ENCODE measurements around the gene BOK.
"Not testable (repeated sequence)": the region's sequence is repeated elsewhere in the genome, so short reads cannot be mapped to it uniquely, and the experiment has no call there.

The BOK gene

DNA sequence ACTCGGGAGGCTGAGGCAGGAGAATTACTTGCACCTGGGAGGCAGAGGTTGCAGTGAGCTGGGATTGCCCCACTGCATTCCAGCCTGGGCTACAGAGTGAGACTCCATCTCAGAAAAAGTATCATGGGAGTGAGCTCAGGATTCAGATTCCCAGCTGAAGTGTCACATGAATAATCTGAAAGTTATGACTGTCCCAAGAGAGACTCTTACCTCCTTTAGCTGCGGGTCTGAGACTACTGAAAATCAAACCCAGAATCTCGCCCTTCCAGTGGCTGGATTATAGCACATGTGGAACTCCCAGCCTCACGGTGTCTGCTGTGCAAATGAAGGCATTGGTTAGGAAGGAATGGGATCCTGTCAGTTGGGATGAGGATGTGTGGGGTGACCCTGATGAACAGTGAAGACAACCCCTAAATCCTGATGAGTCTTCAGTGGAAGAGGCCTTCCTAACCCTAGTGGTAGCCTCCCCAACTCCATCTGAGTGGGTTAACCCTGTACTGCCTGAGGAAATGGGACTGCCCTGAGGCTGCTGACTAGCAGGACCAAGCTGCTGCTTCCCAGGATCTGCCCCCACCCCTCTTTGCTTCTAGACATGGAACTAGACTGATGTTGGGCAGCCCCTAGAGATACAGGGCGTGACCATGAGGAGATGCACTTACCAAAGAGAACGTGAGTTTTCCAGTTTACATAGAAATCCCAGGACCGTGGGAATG lies 16.5 kb downstream of the BOK start:
- no peak for DNase-seq

DNA sequence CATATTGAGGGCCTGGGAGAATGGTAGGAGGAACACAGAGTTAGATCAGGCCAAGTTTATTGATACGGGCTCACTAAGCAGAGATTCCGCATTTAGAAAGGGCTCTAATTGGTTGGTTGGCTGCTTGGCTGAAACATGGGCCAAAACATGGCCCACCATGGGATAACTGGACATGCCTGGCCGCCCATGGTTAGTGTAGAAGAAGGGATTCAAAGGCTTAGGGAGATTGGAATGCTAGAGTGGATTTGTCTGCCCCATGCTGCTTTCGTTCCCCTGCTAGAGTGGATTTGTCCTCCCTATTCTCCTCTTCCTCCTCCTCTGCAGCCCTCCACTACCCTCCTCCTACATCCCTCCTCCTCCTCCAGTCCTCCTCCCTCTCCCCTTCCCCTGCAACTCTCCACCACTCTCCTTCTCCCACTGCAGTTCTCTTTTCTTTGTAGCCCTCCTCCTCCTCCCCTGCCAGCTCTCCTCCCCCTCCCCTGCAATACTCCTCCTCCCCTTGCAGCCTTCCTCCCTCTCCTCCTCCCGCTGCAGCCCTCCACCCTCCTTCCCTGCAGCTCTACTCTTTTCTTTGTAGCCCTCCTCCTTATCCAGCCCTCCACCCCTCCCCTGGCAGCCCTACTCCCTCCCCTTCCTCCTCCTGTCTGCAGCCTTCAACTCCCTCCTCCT lies 17.2 kb downstream of the BOK start:
- no peak for DNase-seq

GRCh38 chr2:241576293-241576654 lies 17.7 kb downstream of the BOK start:
- DNase-seq: no peak

GRCh38 chr2:241577413-241578122 lies 19.0 kb downstream of the BOK start:
- no peak for DNase-seq

- no peak for DNase-seq
These were observed 20.7 kb downstream of the BOK start for GRCh38 chr2:241579281-241579680.

DNA sequence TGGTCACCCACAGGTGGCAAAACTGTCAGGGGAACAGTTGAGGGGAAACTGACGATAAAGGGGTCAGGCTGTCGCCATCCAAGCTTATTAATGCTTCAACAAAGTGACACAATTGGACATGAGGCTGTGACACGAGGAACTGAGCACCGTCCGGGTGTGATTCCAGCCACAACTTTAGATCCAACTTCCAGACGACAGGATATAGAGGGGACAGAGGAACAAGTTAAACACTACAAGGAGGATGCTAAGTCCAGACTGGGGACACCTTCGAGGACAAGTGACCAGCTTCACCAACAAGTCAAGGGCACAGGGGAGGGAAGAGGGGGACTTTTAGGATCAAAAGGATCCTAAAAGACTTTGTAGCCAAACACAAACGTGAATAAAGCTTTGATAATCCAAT lies 23.8 kb downstream of the BOK start:
- no peak for DNase-seq

- DNase-seq: no peak
These were observed 24.3 kb downstream of the BOK start for GRCh38 chr2:241582806-241583205.

GRCh38 chr2:241584436-241584835 lies 25.9 kb downstream of the BOK start:
- DNase-seq: no peak

GRCh38 chr2:241586564-241587264 lies 28.2 kb downstream of the BOK start:
- DNase-seq: no peak

GRCh38 chr2:241589863-241590262 lies 31.3 kb downstream of the BOK start:
- not testable (repeated sequence) for DNase-seq

GRCh38 chr2:241590496-241591455 lies 32.2 kb downstream of the BOK start:
- DNase-seq: not testable (repeated sequence)

DNA sequence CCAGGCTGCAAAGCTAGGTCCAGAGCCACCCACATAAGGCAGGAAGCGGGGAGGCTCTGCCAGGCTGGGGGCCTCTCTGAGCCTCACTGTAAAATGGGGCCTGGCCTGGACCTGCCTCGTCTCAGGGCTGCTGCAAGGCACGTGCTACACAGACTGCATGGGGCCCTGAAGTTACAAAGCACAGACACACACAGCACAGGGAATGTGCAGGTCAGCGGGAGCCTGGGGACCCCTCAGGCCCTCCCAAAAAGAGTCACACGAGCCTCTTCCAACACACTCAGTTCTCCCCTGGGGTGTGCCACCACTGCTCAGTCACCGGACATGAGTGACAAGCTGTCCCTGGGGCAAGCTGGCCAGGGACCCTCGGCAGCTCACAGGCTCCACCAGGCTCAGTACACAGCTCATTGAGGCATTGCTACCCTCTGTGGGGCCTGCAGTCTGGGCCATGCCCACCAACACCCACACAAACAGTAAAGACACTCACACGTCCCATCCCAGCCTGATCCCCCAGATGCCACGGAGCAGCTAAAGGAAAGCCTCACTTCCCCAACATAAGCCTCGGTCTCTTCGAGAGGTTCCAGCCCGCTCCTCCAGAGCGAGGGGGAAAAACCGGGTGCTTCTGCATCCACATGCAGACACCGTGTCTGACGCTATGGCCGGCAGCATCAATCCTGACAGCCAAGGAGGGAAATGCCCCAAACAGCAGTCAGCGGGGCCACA lies 33.7 kb downstream of the BOK start:
- DNase-seq: no peak

- no peak for DNase-seq
These were observed 34.7 kb downstream of the BOK start for GRCh38 chr2:241593271-241593670.

DNA sequence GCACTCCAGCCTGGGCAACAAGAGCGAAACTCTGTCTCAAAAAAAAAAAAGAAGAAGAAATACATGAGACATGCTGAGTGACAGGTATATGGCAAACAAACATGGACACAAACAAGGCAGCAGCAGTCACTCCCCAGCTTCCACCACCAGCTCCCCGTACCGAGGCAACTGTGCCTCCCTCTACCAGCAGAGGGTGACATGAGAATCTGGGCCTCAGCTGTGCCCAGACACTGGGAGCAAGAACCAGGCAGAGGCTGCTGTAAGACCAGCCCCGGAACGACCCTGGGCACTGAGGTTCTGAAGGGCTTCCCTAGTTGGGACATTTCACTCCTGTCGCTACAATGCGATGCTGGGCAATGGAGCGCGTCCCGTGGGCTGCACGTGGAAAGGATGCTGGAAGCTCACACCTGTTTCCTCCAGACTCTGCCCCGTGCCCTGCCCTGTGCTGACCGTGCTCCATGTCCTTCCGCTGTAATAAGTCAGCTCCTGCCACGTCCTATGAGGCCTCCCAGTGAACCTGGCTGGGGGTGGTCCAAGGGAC lies 37.1 kb downstream of the BOK start:
- DNase-seq: no peak

- no peak for DNase-seq
These were observed 39.0 kb downstream of the BOK start for GRCh38 chr2:241597561-241597960.

DNA sequence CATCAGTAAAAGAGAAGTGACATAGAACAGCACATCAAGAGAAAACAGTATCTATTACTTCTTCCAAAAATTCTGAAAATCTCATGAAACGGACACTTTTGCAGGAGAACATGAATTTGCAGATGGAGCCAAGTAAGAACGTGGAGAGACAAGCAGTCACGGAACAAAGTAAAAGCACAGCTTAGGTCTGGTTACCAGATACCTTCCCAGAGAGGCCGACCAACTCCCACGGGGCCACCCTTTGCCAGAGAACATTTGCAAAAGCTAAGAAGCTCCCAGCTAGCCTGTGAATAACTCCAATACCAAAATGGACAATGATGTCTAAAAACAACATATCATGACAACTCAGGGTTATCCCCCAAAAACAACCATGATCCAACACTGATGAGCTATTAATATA lies 39.5 kb downstream of the BOK start:
- no peak for DNase-seq

DNA sequence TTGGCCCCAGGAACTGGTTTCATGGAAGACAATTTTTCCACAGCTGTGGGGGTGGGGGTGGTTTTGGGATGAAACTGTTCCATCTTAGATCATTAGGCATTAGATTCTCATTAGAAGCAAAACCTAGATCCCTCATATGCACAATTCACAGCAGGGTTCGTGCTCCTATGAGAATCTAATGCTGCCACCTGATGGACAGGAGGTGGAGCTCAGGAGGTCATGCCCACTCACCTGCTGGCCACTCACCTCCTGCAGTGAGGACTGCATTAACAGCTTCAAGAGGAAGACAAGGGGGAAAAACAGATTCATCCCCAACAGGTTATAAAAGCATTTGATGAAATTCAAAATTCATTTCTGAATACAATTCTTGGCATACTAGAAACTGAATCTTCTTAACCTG lies 39.9 kb downstream of the BOK start:
- DNase-seq: no peak

GRCh38 chr2:241599615-241600014 lies 41.1 kb downstream of the BOK start:
- no peak for DNase-seq

- DNase-seq: no peak
These were observed 43.3 kb downstream of the BOK start for GRCh38 chr2:241601841-241602240.

DNA sequence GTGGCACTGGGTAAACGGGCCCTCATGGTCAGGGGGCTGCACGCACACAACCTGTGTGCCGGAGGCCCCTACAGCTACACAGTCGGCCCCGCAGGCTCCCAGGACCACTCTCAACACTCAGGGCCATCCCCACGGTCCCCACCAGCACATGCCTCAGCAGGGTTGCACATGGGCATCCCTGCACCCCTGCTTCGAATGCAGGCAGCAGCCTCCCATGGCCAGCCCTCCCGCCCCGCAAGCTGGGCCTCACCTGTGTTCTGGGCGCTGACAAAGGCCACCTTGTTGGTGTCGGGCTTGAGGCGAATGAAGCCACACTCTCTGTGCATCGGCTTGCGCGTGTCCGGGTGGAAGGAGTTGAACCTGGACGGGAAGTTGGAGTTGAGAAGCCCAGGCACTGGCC lies 44.2 kb downstream of the BOK start:
- DNase-seq: no peak

- DNase-seq: no peak
These were observed 45.1 kb downstream of the BOK start for GRCh38 chr2:241603686-241604085.

Measured in stimulated activated CD4-positive, alpha-beta T cell treated with anti-CD3 and anti-CD28 coated beads, Interleukin-1b, Interleukin-23, amount 100 ng/mL, for 48 hours (primary cell).